CD4-positive, alpha-beta T cell treated with Interleukin-4 for 1 hour (primary cell): ENCODE measurements around the gene ARHGEF6.
"Not testable (repeated sequence)": the region's sequence is repeated elsewhere in the genome, so short reads cannot be mapped to it uniquely, and the experiment has no call there.

Experiments
- DNase-seq, 2 donors: peaks; one replicate each; pipeline ENCODE4 v3.0.0-alpha.2; 2020 to 2022

ARHGEF6 gene, protein sequence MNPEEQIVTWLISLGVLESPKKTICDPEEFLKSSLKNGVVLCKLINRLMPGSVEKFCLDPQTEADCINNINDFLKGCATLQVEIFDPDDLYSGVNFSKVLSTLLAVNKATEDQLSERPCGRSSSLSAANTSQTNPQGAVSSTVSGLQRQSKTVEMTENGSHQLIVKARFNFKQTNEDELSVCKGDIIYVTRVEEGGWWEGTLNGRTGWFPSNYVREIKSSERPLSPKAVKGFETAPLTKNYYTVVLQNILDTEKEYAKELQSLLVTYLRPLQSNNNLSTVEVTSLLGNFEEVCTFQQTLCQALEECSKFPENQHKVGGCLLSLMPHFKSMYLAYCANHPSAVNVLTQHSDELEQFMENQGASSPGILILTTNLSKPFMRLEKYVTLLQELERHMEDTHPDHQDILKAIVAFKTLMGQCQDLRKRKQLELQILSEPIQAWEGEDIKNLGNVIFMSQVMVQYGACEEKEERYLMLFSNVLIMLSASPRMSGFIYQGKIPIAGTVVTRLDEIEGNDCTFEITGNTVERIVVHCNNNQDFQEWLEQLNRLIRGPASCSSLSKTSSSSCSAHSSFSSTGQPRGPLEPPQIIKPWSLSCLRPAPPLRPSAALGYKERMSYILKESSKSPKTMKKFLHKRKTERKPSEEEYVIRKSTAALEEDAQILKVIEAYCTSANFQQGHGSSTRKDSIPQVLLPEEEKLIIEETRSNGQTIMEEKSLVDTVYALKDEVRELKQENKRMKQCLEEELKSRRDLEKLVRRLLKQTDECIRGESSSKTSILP

DNA sequence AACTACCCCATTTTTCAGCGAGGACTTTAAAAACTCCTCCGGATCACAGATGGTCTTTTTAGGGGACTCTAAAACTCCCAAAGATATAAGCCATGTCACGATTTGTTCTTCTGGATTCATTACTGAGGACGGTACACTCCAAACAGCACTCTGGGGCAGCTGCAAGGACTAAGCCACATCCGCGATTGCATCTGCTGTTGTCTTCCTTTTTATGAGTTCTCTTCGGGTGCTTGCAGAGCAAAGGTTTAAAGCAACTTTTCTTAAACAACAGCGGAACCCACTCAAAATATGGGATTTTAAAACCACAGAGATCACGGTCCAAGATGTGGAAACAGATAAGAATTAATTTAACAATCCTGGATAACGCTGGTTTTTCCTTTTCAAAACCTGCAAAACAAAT lies at the start of gene ARHGEF6:
Gene ARHGEF6, minus strand, starts transcription at position 170 of the 400 bp plus-strand sequence. Its CDS starts 50 bp downstream, at position 120.
- peak in 1 of 2 donors; percentile 41 for DNase-seq

DNA sequence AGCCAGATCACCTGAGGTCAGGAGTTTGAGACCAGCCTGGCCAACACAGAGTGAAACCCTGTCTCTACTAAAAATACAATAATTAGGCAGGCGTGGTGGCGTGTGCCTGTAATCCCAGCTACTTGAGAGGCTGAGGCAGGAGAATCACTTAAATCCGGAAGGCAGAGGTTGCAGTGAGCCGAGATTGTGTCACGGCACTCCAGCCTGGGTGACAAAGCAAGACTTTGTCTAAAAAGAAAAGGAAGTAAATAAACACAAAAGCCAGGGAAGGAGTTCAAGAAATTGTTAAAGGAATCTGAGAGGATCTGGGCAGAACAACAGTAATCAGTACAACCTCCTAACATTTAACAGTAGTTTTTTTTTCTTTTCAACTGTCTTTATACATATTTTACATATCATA lies 48.7 kb upstream of the ARHGEF6 start:
- no peak for DNase-seq

DNA sequence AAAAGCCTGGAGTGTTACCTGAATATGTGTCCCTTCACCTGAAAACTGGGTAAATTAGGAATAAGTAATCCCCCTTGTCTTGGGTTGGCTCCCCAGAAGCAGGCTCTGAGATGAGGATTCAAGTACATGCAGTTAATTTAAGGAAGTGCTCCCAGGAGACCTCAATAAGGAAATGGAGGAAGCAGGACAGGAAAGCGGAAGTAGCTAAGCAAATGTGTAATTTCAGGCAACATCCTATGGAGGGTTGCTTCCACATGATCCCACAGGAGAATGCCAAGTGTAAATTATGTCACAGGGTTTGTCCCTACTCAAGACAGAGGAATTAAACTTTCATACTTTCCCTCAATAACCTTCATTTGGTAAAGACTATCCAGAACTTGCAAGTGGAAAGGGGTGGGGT lies 48.1 kb upstream of the ARHGEF6 start:
- no peak for DNase-seq

DNA sequence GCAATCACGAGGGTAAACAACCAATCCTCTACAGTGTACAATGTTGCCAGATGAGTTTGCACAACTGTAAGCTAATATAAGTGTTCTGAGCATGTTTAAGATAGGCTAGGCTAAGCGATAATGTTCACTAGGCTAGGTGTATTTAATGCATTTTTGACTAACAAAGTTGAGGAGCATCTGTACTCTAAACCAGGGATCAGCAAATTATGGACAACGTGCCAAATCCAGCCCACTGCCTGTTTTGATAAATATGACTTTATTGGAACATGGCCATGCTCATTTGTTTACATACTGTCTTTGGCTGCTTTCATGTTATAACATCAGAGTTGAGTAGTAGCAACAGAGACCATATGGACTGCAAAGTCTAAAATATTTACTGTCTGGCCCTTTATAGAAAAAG lies 46.3 kb upstream of the ARHGEF6 start:
- DNase-seq = no peak

DNA sequence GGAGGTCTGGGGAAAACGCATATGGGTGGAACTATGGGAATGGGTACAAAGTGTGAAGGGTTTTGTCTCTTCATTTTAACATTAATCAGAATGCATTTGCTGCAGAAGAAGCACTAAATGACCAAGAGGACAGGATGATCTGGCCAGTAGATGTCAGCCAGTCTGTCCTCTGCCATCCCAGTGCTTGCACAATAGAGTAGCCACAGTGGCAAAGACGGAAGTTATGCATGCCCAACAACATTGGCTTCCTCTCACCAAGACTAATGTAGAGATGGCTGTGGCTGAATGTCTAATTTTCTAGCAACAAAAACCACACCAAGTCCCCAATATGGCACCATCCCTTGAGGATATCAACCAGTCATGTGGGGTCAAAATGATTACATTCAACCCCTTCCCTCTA lies 45.0 kb upstream of the ARHGEF6 start:
- no peak for DNase-seq

DNA sequence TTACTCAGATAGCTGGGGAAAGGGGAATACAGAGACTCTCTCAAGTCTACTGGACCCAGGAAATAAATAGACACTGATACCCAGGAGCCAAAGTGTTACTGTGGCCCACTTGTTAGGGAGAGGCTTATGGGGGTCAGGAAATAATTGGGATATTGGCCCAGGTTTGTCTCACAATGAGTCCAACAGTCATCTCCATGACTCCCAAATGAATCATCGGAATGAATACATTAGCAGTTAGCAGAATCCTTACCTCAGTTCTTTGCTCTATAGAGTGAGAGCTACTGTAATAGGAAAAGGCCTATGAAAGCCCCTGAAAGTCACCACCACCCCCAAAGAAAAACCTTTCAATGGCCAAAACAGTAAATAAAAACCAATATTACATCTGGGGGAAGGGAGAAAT lies 42.4 kb upstream of the ARHGEF6 start:
- no peak for DNase-seq

DNA sequence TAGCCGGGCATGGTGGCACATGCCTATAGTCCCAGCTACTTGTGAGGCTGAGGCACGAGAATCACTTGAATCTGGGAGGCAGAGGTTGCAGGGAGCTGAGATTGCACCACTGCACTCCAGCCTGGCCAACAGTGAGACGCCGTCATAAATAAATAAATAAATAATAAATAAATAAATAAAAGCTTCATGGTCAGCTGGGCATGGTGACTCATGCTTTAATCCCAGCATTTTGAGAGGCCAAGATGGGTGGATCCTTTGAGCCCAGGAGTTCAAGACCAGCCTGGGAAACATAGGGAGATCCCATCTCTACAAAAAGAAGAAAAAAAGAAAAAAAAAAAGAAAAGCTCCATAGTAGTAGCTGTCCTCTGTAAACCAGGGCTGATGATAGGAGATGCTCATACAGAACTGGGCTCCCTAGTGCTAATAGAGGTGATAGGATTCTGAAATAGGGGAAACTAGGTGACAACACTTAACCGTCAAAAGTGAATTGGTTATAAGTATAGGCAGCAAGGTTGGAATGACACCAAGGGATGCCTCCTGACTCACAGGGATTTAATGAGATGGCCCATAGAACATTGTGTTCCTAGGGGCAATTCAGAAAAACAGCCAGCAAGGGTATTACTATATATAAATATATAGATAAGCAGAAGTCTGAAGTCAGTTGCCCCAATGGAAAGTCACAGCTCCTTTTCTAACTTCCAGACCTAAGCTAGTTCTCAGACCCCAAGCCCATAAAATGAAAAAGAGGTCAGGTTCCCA lies 41.8 kb upstream of the ARHGEF6 start:
- no peak for DNase-seq

DNA sequence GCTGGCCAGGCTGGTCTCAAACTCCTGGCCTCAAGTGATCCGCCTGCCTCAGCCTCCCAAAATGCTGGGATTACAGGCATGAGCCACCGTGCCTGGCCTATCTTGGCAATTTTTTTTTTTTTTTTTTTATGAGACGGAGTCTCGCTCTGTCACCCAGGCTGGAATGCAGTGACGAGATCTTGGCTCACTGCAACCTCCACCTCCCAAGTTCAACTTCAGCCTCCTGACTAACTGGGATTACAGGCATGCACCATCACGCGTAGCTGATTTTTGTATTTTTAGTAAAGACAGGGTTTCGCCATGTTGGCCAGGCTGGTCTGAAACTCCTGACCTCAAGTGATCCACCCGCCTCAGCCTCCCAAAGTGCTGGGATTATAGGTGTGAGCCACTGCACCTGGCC lies 39.0 kb upstream of the ARHGEF6 start:
- not testable (repeated sequence) for DNase-seq

DNA sequence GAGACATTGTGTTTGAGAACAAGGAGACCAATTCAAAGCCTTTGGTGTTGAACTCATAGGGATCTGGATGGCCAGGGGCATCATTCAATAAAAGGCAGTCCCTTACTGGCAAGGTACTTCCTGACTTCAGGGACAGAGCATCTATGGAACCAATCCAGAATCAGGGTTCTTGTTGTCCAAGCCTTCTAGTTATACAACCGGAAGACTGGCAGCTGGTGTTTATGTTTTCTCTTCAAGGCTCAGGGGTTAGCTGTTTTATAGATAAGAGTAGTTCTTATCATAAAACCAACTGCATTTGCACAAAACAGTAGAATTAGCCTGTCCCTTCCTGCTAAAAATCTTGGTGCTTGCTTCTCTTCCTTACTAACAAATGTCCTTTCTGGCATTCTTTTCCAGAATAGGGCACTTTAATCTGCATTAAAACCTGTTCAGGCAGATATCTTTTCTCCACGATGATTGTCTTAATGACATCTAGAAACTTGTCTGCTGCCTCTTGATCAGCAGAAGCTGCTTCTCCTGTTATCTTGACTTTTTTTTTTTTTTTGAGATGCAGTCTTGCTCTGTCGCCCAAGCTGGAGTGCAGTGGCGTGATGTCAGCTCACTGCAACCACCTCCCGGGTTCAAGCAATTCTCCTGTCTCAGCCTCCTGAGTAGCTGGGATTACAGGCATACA lies 38.4 kb upstream of the ARHGEF6 start:
- no peak for DNase-seq

DNA sequence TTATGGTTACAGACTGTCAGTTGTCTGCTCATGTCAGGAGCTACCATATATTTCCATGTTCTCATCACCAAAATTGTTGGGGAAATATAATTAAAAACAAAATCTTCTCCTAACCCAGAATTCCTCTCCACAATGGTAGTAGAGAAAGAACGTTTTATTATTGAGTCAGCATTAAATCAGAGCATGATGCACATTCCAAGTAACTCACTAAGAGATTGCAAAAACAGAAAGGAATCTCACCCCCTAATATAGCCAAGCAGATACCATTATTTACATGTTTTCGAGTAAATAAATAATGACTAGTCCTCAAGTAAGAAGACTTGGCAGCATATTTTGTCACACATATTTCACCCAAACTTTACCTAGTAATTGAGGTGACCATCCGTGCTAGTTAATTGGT lies 36.2 kb upstream of the ARHGEF6 start:
- no peak for DNase-seq

DNA sequence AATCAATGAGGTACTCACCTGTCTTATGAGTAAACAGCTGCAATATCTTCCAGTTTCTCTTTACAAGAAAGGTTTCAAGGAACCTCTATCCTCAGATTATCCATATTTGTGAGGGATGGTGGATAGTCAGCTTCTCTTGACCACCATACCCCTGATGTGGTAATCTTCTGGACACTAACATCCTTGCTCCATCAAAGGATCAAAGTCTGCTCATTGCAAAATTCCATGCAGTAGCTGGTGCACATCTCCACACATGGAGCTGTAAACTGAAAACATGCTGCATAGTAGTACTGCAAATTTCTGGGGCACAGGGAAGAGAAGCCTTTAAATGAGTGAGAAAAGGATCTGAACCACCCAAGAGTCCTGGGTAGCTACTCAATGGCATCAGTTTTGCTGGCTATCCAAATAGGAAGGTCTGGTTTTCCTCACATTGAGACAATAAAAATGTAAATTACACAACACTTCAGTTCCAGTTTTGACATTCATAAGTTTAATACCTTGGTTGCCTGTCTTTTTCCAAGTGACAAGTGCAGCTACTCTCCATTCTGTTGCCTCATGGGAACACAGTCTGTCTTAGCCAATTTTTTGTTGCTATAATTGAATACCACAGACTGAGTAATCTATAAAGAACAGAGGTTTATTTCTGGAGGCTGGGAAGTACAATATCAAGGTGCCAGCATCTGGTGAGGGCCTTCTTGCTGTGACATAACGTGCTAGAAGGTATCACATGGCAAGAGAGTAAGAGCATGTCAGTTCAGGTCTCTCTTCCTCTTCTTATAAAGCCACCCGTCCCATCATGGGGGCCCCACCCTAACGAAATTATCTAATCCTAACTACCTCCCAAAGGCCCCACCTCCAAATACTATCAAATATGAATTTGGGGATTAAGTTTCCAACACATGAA lies 34.4 kb upstream of the ARHGEF6 start:
- DNase-seq = no peak

DNA sequence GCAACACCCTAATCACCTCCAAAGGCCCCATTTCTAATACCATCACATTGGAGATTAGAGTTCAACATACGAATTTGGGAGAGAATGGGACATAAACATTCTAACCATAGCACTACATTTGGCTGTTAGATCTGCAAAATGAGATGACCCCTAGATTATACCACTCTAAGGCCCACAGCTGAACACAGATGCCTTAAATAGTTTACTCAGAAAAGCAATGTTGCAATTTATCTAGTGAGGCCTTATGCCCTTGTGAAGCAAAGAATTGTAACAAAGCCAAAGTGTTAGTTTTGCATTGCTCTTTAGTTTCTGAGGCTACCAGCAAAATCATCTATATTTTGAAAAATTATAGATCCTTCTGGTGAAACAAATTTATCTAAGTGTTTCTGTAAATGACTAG lies 31.6 kb upstream of the ARHGEF6 start:
- DNase-seq = no peak

DNA sequence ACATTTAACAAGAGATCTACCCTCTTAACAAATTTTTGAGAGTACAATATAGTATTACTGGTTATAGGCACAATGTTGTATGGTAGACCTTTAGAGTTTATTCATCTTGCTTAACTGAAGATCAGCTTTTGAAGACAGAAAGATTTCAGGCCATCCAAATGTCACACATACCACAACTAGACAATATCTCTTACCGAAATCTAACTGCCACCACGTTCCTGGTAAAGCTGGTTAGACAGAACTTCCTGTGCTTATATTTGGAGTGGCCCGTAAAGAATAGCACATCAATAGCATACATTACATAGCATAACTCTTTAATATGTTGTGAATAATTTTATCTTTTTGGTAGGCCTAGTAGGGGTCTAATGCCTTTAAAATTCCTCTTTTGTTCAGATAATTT lies 29.8 kb upstream of the ARHGEF6 start:
- DNase-seq = peak in 1 of 2 donors; percentile 4

DNA sequence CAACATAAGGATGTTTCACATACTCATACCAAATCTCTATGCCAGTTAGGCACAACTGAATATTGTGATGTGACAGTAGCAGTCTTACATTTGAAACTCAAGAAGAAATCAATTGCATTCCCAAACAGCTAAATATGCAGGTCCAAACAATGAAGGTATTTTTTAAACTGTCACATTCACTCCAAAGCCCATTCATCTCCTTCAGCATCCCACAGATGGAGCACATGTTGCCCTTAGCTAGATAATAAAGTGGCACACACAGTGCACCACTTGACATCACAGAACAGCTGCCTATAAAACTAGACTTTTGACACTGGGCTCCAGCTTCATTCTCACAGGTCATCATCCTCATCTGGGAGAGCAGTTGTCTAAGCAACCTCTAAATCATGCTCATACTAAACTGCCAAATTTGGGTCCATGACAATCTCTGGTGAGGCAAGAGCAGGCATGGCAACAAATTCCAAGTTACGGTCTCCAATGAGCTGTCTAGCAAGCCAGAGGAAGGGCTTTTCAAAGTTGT lies 26.2 kb upstream of the ARHGEF6 start:
- no peak for DNase-seq

DNA sequence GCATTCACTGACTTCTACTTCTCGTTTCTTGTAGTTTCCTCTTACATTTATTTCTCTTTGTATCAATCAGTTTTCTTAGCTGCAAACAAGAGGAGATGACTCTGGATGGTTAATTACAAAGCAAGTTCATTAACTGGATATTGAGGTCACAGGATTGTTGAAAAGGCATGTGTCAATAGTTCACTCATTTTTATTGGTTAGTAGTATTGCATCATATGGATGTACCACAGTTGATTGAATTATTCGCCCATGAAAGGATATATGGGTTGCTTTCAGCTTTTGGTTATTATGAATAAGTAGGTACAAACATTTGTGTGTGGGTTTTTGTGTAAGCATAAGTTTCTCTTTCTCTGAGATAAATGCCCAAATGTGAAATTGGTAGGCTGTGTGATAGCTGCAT lies 21.8 kb upstream of the ARHGEF6 start:
- no peak for DNase-seq

DNA sequence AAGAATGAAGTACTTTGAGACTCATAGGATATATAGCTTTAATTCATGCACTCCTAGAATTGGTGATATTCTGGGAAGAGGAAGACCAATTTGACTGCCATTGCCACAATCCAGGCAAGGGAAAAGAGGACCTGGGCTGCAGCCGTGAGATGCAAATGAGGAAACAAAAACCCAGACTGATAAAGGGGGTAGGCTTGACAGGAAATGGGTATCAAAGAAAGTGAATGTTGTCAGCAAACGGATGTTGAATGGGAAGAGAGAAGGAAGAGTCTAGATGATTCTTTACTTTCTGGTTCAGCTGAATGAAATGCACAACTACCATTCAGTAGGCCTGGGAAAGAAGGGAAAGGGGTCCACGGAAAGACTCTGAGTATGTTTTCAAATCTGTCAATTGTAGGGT lies 17.1 kb upstream of the ARHGEF6 start:
- no peak for DNase-seq

DNA sequence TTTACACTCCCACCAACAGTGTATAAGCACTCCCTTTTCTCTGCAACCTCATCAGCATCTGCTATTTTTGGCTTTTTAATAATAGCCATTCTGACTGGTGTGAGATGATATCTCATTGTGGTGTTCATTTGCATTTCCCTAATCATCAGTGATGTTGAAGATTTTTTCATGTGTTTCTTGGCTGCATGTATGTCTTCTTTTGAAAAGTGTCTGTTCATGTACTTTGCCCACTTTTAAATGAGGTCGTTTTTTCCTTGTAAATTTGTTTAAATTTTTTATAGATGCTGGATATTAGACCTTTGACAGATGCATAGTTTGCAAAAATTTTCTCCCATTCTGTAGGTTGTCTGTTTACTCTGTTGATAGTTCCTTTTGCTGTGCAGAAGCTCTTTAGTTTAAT lies 14.4 kb upstream of the ARHGEF6 start:
- not testable (repeated sequence) for DNase-seq

DNA sequence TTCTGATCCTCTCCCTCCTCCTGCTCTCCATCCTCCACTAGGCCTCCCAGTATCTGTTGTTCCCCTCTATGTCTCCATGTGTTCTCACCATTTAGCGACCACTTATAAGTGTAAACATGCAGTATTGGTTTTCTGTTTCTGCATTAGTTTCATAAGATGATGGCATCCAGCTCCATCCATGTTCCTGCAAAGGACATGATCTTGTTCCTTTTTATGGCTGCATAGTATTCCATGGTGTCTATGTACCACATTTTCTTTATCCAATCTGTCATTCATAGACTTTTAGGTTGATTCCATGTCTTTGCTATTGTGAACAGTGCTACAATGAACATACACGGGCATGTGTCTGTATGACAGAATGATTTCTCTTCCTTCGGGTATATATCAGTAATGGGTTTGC lies 13.9 kb upstream of the ARHGEF6 start:
- DNase-seq = not testable (repeated sequence)

DNA sequence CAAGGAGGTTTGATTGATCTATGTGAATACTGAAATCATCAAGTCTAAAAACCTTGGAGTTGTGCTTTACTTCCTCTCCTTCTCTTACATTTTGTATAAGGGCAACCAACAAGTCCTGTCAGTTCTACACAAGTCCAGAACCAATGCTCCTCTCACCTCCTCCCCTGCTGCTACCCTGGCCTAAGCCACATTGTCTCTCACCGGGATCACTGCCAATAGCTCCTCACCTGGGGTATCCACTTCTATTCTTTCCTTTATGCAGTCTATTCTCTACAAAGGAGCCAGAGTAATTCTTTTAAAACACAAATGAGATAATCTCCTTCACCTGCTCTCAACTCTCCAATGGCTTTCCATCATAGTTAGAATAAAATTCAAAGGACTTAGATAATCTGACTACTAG lies 13.3 kb upstream of the ARHGEF6 start:
- DNase-seq = no peak

DNA sequence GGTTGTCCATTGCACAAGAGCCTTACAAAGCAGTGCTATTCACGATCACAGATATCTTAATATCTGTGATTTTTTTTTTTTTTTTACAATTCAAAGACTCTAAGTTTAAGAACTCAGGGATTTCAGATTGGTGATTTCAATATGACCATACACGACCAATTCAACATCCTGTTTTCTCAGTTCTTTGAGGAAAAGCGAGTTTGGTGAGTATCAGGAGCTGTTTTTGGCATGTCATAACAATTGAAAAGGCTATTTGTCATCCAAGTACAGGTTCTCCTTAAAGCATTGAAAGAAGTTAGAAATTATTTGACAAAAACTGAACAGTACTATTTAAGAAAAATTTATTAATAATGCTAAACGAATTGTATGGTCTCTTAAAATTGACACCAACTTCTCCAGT lies 9.1 kb upstream of the ARHGEF6 start:
- DNase-seq = no peak

DNA sequence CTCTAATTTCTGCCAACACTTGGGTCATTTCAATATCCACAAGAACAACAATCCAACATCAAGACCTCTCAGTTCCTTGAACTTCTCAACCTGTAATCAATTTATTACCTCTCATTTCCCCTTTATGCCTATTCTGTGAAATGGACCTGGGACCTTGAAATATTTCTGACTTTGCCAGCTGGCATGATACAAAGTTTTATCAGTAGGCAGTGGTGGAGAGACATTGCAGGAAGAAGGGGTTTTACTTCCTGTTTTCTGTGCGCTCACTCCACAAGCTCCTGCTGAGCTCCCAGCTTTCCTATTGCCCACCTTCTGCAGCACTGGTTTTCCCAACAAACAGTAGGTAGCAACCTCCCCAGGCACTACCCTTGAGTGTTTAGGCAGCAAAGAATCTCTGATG lies 3.5 kb upstream of the ARHGEF6 start:
- no peak for DNase-seq

DNA sequence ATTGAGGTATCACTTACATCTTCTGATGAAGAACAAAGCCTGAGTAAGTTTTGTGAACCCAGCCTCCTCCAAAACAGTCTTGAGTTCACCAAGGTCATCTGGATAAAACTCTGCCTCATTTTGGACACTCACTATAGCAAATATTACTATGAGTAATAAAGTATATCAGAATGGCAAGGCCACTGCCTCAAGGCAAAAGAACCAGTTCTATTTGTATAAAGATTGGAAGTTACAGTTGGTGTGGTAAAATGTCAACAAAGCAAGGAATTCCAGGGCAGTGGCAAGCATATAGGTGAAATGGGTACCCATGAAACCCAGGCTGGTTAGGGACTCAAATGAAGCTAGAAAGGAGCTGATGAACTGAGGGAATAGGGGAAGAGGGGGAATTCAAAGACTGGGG lies 2.4 kb upstream of the ARHGEF6 start:
- DNase-seq = no peak
